Measurements from ENCODE around the gene AFDN. TPM values are rescaled to one million over a fixed set of nuclear protein-coding genes. Genes with fewer than 3 reads are reported as not detected.

The AFDN gene
- polyA plus RNA-seq, 1 of the 3 experiments (the other 2 are of a cell fraction): 25.1 TPM

DNA sequence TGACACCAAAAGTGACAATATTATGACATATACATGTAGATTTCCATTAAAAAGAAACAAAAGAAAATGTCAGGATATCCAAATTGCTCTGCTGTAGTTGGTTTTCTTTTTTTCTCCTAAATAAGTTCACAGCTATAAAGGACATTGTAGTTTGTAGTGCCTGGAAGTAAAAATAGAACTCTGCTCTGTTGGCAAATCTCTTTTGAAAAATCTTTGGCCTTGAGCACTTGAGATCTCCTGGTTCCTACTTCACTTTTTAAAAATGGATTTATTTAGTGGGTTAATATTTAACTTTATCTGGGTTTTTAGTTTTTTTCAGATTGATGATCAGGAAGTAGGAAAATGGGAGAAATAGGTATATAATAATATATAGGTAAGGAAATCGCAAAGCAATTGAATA, 52.9 kb downstream of the AFDN start:
- Histone ChIP-seq H3K4me1 (ENCODE audit: control insufficient read depth in 1 of 2, insufficient read depth in 2 of 2, low read depth in 1 of 2, low read length in 1 of 2) (no peaks in the 10 kb centered on the region), H3K4me3 (ENCODE audit: low read depth in 2 of 2, low read length in 1 of 2) (no peak overlapping the region), H3F3A (replicated peaks; ENCODE audit: insufficient read depth) (no peaks in the 10 kb centered on the region), H3K9ac (no peak overlapping the region), H3K9me3 (no peaks in the 10 kb centered on the region), H2AFZ (ENCODE audit: low read depth) (no peak overlapping the region), H3K36me3 (replicated peaks in 1 of 2; ENCODE audit: control insufficient read depth in 1 of 2, insufficient read depth in 2 of 2, low read length in 1 of 2) (peaks cover 53 to 68% of the 10 kb centered on the region in 2 experiments), H3K4me2 (no peak overlapping the region), H3K79me2 (ENCODE audit: insufficient read depth) (no peaks in the 10 kb centered on the region), H3K27me3 (ENCODE audit: insufficient read depth) (no peaks in the 10 kb centered on the region), H3K9me2 (no peaks in the 10 kb centered on the region), H3K27ac (ENCODE audit: low read depth in 2 of 2, low read length in 1 of 2) (no peak overlapping the region), H4K20me1 (ENCODE audit: insufficient read depth) (no peaks in the 10 kb centered on the region)
- no peak for DNase-seq
- no peak for TF ChIP-seq USF2 (IDR thresholded peaks at IDR 0.05; ENCODE audit: borderline replicate concordance, low read depth, low read length)
- no peak for TF ChIP-seq RXRA (IDR thresholded peaks at IDR 0.05; ENCODE audit: borderline replicate concordance, low read depth)
- TF ChIP-seq POLR2AphosphoS5 (IDR thresholded peaks at IDR 0.05; ENCODE audit: low read depth, low read length): no peak
- no peak for TF ChIP-seq RAD21 (IDR thresholded peaks at IDR 0.05; ENCODE audit: low read length)
- no peak for TF ChIP-seq IRF3 (IDR thresholded peaks at IDR 0.05; ENCODE audit: low read depth, low read length)
- TF ChIP-seq MAX (IDR thresholded peaks at IDR 0.05; ENCODE audit: low read depth): no peak
- no peak for TF ChIP-seq RCOR1 (IDR thresholded peaks at IDR 0.05; ENCODE audit: low read length)
- TF ChIP-seq EZH2phosphoT487 (IDR thresholded peaks at IDR 0.05; ENCODE audit: borderline replicate concordance, low read depth): no peak
- TF ChIP-seq USF1 (IDR thresholded peaks at IDR 0.05; ENCODE audit: borderline replicate concordance, low read depth): no peak
- TF ChIP-seq CHD2 (IDR thresholded peaks at IDR 0.05; ENCODE audit: low read length, partially characterized antibody): no peak
- TF ChIP-seq MXI1 (IDR thresholded peaks at IDR 0.05; ENCODE audit: low read depth, low read length): no peak
- ChIA-PET POLR2A (no interaction called here), CTCF (no interaction called here)
- 98% methylated on average over 1 of the region's 1 CpG for whole genome bisulfite sequencing (ENCODE audit: low lambda C conversion rate)

- WGBS (ENCODE audit: low lambda C conversion rate): 98% methylated on average over 2 of the region's 2 CpGs
- H3K4me1 ChIP-seq (ENCODE audit: control insufficient read depth in 1 of 2, insufficient read depth in 2 of 2, low read depth in 1 of 2, low read length in 1 of 2): no peaks in the 10 kb centered on the region; a peak in 1 of 4 replicates
- no peaks in the 10 kb centered on the region for H3K79me2 ChIP-seq (ENCODE audit: insufficient read depth)
- ChIA-PET POLR2A (no interaction called here), CTCF (interaction anchor here (1.0 kb wide), 1 partner anchor 11 kb away, joined by 4 read pairs; no protein-coding TSS in a partner anchor)
- no peaks in the 10 kb centered on the region for H3K27me3 ChIP-seq (ENCODE audit: insufficient read depth)
- H3K27ac ChIP-seq (ENCODE audit: low read depth in 2 of 2, low read length in 1 of 2): no peak overlapping the region
- H4K20me1 ChIP-seq (ENCODE audit: insufficient read depth): no peaks in the 10 kb centered on the region
- H3K9me2 ChIP-seq: no peaks in the 10 kb centered on the region
- H3F3A ChIP-seq (replicated peaks; ENCODE audit: insufficient read depth): no peaks in the 10 kb centered on the region
- peaks cover 44 to 58% of the 10 kb centered on the region in 2 experiments for H3K36me3 ChIP-seq (replicated peaks in 1 of 2; ENCODE audit: control insufficient read depth in 1 of 2, insufficient read depth in 2 of 2, low read length in 1 of 2)
- DNase-seq: no peak
- no peak overlapping the region for H2AFZ ChIP-seq (ENCODE audit: low read depth)
- H3K9ac ChIP-seq: no peak overlapping the region
- no peak overlapping the region for H3K4me3 ChIP-seq (ENCODE audit: low read depth in 2 of 2, low read length in 1 of 2)
- no peak overlapping the region for H3K4me2 ChIP-seq
- H3K9me3 ChIP-seq: no peaks in the 10 kb centered on the region
- no peak for TF ChIP-seq PBX3 (IDR thresholded peaks at IDR 0.05)
- no peak for TF ChIP-seq NFIC (IDR thresholded peaks at IDR 0.05; ENCODE audit: borderline replicate concordance)
- TF ChIP-seq USF1 (IDR thresholded peaks at IDR 0.05; ENCODE audit: borderline replicate concordance, low read depth): no peak
- TF ChIP-seq MEF2A (IDR thresholded peaks at IDR 0.05; ENCODE audit: borderline replicate concordance, low read depth): no peak
- no peak for TF ChIP-seq NRF1 (IDR thresholded peaks at IDR 0.05; ENCODE audit: low read depth, low read length)
- TF ChIP-seq FOXJ3 (CRISPR knock-in tag; IDR thresholded peaks at IDR 0.05): no peak
- no peak for TF ChIP-seq MAX (IDR thresholded peaks at IDR 0.05; ENCODE audit: low read depth)
- TF ChIP-seq GATA2 (CRISPR knock-in tag; IDR thresholded peaks at IDR 0.05): no peak
- TF ChIP-seq ZBTB33 (IDR thresholded peaks at IDR 0.05; ENCODE audit: borderline replicate concordance, low read depth): no peak
- no peak for TF ChIP-seq EP300 (IDR thresholded peaks at IDR 0.05; ENCODE audit: borderline replicate concordance in 1 of 2, low read depth in 1 of 2, low read length in 1 of 2)
- TF ChIP-seq JUND (IDR thresholded peaks at IDR 0.05): no peak
- TF ChIP-seq RFX5 (IDR thresholded peaks at IDR 0.05; ENCODE audit: low read length): no peak
Observed at GRCh38 chr6:167881327-167881726, 54.6 kb downstream of the AFDN start.
